H1 (cell line): ENCODE results near the gene CNOT8. TPM values are rescaled to one million over a fixed set of nuclear protein-coding genes. Genes with fewer than 3 reads are reported as not detected.

ENCODE experiments used
- CHD2 ChIP-seq: IDR thresholded peaks from 2 replicates; pipeline ENCODE4 v1.6.1; 2012; ENCODE audit warnings: low read length, improper control_type of control experiment
- GABPA ChIP-seq: IDR thresholded peaks from 2 replicates; pipeline ENCODE4 v1.6.1; 2011; ENCODE audit warnings: mild to moderate bottlenecking, low read length, moderate library complexity, borderline replicate concordance; ENCODE audit not compliant: insufficient read depth
- KDM1A ChIP-seq: fragments of 200-600, 300-600 bp; sonication (generic); IDR thresholded peaks from 2 replicates; pipeline ENCODE4 v1.7.1; 2016; ENCODE audit warnings: mild to moderate bottlenecking, low read length, borderline replicate concordance
- SP2 ChIP-seq: IDR thresholded peaks from 2 replicates; pipeline ENCODE4 v1.6.1; 2012; ENCODE audit warnings: mild to moderate bottlenecking, low read length, inconsistent platforms
- TBP ChIP-seq: IDR thresholded peaks from 2 replicates; pipeline ENCODE4 v1.6.1; 2011; ENCODE audit warnings: low read depth, low read length, improper control_type of control experiment
- polyA plus RNA-seq, 7 experiments: library from polyadenylated mRNA; depleted of rRNA in 3 of 7; stranded (reverse) in 5 of 7; unstranded in 2 of 7; fragments of >200 nt in 5 of 7; fragments of 200-250 nt in 2 of 7; gene quantifications; 1 replicate in 5 of 7; 2 replicates in 1 of 7; 4 replicates in 1 of 7; pipeline versions ENCODE4 v1.2.1 to v1.2.3, GENCODE V29; 2011 to 2013; ENCODE audit warnings: missing spikeins in 2 of 7, mixed read lengths in 2 of 7
- total RNA-seq: library from RNA; stranded (reverse); fragmentation: NEBNext Ultra II Directional; extraction: Animal tissue kit (Norgen Biotek cat#: 25700); gene quantifications from 2 replicates; pipeline ENCODE4 v1.2.1, GENCODE V29; 2021
- TF ChIP-seq, protein P1 (sequence below): IDR thresholded peaks from 2 replicates; pipeline ENCODE4 v1.6.1; 2012; ENCODE audit warnings: low read length, inconsistent platforms

The CNOT8 gene
- total and polyA plus RNA-seq, 2 of the 8 experiments (the other 6 are each of a cell fraction or from before 2014, with no cell fraction given), result 36.4 to 62.9 TPM

- TF ChIP-seq TBP, result no peak
- TF ChIP-seq SP2, result no peak
- no peak for TF ChIP-seq KDM1A
- TF ChIP-seq, protein P1, sequence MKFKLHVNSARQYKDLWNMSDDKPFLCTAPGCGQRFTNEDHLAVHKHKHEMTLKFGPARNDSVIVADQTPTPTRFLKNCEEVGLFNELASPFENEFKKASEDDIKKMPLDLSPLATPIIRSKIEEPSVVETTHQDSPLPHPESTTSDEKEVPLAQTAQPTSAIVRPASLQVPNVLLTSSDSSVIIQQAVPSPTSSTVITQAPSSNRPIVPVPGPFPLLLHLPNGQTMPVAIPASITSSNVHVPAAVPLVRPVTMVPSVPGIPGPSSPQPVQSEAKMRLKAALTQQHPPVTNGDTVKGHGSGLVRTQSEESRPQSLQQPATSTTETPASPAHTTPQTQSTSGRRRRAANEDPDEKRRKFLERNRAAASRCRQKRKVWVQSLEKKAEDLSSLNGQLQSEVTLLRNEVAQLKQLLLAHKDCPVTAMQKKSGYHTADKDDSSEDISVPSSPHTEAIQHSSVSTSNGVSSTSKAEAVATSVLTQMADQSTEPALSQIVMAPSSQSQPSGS, result no peak
- TF ChIP-seq CHD2, result no peak
- no peak for TF ChIP-seq GABPA
Measured at GRCh38 chr5:154811239-154811638, 47.2 kb upstream of the CNOT8 start (continued).
